ENCODE measurements around the gene TBX3.

The TBX3 gene

GRCh38 chr12:114682785-114683708 is 928 bp downstream of the TBX3 start:
- FAIRE-seq = no peak

- no peak for FAIRE-seq
Observed at GRCh38 chr12:114682106-114682784, 1.7 kb downstream of the TBX3 start.

- no peak for FAIRE-seq
Observed at GRCh38 chr12:114681116-114681871, 2.7 kb downstream of the TBX3 start.

GRCh38 chr12:114680604-114681069 is 3.3 kb downstream of the TBX3 start:
- FAIRE-seq = no peak

GRCh38 chr12:114679942-114680341 is 4.0 kb downstream of the TBX3 start:
- no peak for FAIRE-seq

- FAIRE-seq = no peak
Observed at GRCh38 chr12:114679452-114679875, 4.5 kb downstream of the TBX3 start.

- FAIRE-seq = no peak
Observed at GRCh38 chr12:114678718-114679117, 5.3 kb downstream of the TBX3 start.

- FAIRE-seq = no peak
Observed at GRCh38 chr12:114678028-114678427, 5.9 kb downstream of the TBX3 start.

- no peak for FAIRE-seq
Observed at GRCh38 chr12:114676142-114676741, 7.7 kb downstream of the TBX3 start.

- FAIRE-seq = no peak
Observed at GRCh38 chr12:114674251-114675047, 9.5 kb downstream of the TBX3 start.

- FAIRE-seq = no peak
Observed at GRCh38 chr12:114673901-114674250, 10.1 kb downstream of the TBX3 start.

GRCh38 chr12:114673169-114673833 is 10.7 kb downstream of the TBX3 start:
- FAIRE-seq = no peak

- FAIRE-seq = no peak
Observed at GRCh38 chr12:114672817-114673168, 11.2 kb downstream of the TBX3 start.

GRCh38 chr12:114671443-114672411 is 12.2 kb downstream of the TBX3 start:
- no peak for FAIRE-seq

- FAIRE-seq = no peak
Observed at GRCh38 chr12:114671066-114671442, 12.9 kb downstream of the TBX3 start.

- no peak for FAIRE-seq
Observed at GRCh38 chr12:114670291-114670980, 13.5 kb downstream of the TBX3 start.

- FAIRE-seq = no peak
Observed at GRCh38 chr12:114669401-114670290, 14.3 kb downstream of the TBX3 start.

GRCh38 chr12:114668886-114669288 is 15.1 kb downstream of the TBX3 start:
- no peak for FAIRE-seq
